Measurements from ENCODE around the gene NRTN.
"Not testable (repeated sequence)": the region's sequence is repeated elsewhere in the genome, so short reads cannot be mapped to it uniquely, and the experiment has no call there.

Gene NRTN

GRCh38 chr19:5844456-5845433 is 39.9 kb downstream of the NRTN start:
- DNase-seq (ENCODE audit: low spot score), result no peak
- in situ Hi-C loops (cut with MboI; ENCODE audit: low pct_unique_long_range_greater_than_20kb, low sequenced_read_pairs, unreplicated experiment), result no loop called here
- TF ChIP-seq, protein P1, sequence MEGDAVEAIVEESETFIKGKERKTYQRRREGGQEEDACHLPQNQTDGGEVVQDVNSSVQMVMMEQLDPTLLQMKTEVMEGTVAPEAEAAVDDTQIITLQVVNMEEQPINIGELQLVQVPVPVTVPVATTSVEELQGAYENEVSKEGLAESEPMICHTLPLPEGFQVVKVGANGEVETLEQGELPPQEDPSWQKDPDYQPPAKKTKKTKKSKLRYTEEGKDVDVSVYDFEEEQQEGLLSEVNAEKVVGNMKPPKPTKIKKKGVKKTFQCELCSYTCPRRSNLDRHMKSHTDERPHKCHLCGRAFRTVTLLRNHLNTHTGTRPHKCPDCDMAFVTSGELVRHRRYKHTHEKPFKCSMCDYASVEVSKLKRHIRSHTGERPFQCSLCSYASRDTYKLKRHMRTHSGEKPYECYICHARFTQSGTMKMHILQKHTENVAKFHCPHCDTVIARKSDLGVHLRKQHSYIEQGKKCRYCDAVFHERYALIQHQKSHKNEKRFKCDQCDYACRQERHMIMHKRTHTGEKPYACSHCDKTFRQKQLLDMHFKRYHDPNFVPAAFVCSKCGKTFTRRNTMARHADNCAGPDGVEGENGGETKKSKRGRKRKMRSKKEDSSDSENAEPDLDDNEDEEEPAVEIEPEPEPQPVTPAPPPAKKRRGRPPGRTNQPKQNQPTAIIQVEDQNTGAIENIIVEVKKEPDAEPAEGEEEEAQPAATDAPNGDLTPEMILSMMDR (IDR thresholded peaks at IDR 0.05; ENCODE audit: extremely low read depth, insufficient read depth, missing control alignments), result no peak

GRCh38 chr19:5847846-5848245 is 43.0 kb downstream of the NRTN start:
- in situ Hi-C loops (cut with MboI; ENCODE audit: low pct_unique_long_range_greater_than_20kb, low sequenced_read_pairs, unreplicated experiment), result not testable (repeated sequence)

GRCh38 chr19:5848621-5849020 is 43.8 kb downstream of the NRTN start:
- in situ Hi-C loops (cut with MboI; ENCODE audit: low pct_unique_long_range_greater_than_20kb, low sequenced_read_pairs, unreplicated experiment); DNase-seq (ENCODE audit: low spot score): not testable (repeated sequence)

More at GRCh38 chr19:5847846-5848245, 43.0 kb downstream of the NRTN start:
- DNase-seq (ENCODE audit: low spot score), result not testable (repeated sequence)

- DNase-seq (ENCODE audit: low spot score), result no peak
- in situ Hi-C loops (cut with MboI; ENCODE audit: low pct_unique_long_range_greater_than_20kb, low sequenced_read_pairs, unreplicated experiment), result no loop called here
- TF ChIP-seq, protein P1 (IDR thresholded peaks at IDR 0.05; ENCODE audit: extremely low read depth, insufficient read depth, missing control alignments), result no peak
Measured at GRCh38 chr19:5850189-5850588, 45.3 kb downstream of the NRTN start.

DNA sequence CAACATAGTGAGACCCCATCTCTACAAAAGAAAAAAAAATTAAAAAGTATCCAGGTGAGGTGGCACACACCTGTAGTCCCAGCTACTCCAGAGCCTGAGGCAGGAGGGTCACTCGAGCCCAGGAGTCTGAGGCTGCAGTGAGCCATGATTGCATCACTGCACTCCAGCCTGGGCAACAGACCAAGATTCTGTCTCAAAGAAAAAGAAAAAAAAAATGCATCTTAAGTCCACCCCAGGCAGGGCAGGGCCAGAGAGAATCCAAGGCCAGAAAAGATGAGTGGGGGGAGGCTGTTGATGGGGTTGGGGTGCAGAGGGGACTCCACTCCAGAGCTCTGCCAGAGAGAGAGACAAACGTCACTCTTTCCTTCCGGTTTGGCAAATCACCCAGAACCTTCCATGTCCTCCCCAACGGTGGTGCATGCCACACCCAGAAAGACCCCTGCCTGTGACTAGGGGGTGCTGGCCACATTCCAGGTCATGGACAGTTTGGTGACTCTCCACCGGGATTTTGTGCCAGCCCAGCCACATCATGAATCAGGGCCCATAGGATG is 46.0 kb downstream of the NRTN start:
- in situ Hi-C loops (cut with MboI; ENCODE audit: low pct_unique_long_range_greater_than_20kb, low sequenced_read_pairs, unreplicated experiment), result no loop called here
- TF ChIP-seq, protein P1 (IDR thresholded peaks at IDR 0.05; ENCODE audit: extremely low read depth, insufficient read depth, missing control alignments), result no peak
- no peak for DNase-seq (ENCODE audit: low spot score)

- TF ChIP-seq, protein P1 (IDR thresholded peaks at IDR 0.05; ENCODE audit: extremely low read depth, insufficient read depth, missing control alignments), result no peak
- in situ Hi-C loops (cut with MboI; ENCODE audit: low pct_unique_long_range_greater_than_20kb, low sequenced_read_pairs, unreplicated experiment), result no loop called here
Measured at GRCh38 chr19:5851302-5851701, 46.4 kb downstream of the NRTN start, which contains the start of gene FUT3. Gene FUT3 (minus strand): TSS chr19:5851449.

DNA sequence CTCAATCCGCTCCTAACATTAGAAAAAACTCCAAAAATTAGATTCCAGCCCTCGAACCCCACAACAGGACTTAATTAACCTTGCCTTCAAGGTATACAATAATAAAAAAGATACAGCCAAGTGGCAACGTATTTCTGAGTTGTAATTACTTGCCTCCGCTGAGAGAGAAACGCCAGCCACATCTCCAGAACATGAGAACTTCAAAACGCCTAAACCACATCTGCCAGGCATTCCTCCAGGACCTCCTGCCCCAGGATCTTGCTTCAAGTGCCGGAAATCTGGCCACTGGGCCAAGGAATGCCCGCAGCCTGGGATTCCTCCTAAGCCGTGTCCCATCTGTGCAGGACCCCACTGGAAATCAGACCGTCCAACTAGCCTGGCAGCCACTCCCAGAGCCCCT is 49.3 kb downstream of the NRTN start:
- DNase-seq (ENCODE audit: low spot score); in situ Hi-C loops (cut with MboI; ENCODE audit: low pct_unique_long_range_greater_than_20kb, low sequenced_read_pairs, unreplicated experiment): not testable (repeated sequence)

More at GRCh38 chr19:5851302-5851701, 46.4 kb downstream of the NRTN start, which contains the start of gene FUT3:
- DNase-seq (ENCODE audit: low spot score), result no peak

DNA sequence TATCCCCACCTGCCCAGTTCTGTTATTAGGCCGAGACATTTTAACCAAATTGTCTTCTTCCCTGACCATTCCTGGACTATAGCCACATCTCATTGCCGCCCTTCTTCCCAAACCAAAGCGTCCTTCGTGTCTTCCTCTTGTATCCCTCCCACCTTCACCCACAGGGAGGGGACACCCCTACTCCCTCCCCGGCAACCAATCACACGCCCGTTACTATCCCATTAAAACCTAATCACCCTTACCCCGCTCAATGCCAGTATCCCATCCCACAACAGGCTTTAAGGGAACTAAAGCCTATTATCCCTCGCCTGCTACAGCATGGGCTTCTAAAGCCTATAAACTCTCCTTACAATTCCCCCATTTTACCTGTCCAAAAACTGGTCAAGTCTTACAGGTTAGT is 50.3 kb downstream of the NRTN start:
- in situ Hi-C loops (cut with MboI; ENCODE audit: low pct_unique_long_range_greater_than_20kb, low sequenced_read_pairs, unreplicated experiment); DNase-seq (ENCODE audit: low spot score): not testable (repeated sequence)

All from GM13977 (cell line).